Hematopoietic multipotent progenitor cell treated with erythropoietin and hydrocortisone succinate and interleukin-3 and kit ligand, for 17 days (in vitro differentiated cells): ENCODE data around the gene SH3BP1.
A peak's percentile ranks its signal among the peaks of the same experiment; 100 is the strongest.
"Not testable (repeated sequence)": the region's sequence is repeated elsewhere in the genome, so short reads cannot be mapped to it uniquely, and the experiment has no call there.

Experiments used
- DNase-seq: peaks from one replicate; pipeline ENCODE4 v3.0.0-alpha.2; 2015; ENCODE audit warnings: low spot score

Gene SH3BP1

GRCh38 chr22:37639070-37639760 is at the start of gene SH3BP1:
Gene SH3BP1 (plus strand): TSS chr22:37639669. CDS start chr22:37639788, 119 bp downstream.
- DNase-seq = no peak

GRCh38 chr22:37591081-37591480 is 48.4 kb upstream of the SH3BP1 start:
- not testable (repeated sequence) for DNase-seq

- DNase-seq = no peak
These were observed 47.6 kb upstream of the SH3BP1 start for GRCh38 chr22:37591823-37592404.

GRCh38 chr22:37594237-37594636 is 45.2 kb upstream of the SH3BP1 start:
- DNase-seq = no peak

DNA sequence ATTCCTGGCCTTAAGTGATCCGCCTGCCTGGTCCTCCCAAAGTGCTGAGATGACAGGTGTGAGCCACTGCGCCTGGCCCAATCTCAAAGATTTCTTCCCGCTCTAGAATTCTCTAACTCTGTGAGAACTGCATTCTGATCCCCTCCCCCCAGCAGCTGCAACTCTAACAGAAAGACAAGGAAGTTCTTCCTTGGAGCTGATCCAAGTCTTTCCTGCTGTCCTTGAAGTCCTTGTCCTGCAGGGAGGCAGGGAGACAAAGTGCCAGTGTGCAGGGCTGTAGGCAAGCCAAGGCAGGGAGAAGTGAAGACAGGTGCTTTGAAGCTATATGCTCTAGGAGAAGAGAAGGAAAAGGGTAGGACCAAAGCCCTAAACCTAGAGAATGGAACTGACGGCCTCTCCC is 40.3 kb upstream of the SH3BP1 start:
- DNase-seq = no peak

DNA sequence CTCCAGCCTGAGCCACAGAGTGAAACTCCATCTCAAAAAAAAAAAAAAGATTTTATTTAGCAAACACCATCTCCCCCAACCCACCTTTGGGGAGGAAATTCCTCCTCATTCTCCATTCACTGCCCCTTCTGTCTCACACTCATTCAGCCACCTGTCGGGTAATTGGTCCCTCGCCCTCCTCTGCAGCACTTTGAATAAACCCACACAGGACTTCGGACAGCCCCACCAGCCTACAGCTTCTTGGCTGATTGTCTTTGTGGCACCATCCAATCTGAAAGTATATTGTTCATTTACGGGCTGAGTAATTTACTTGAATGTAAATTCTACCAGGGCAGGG is 38.3 kb upstream of the SH3BP1 start:
- no peak for DNase-seq

DNA sequence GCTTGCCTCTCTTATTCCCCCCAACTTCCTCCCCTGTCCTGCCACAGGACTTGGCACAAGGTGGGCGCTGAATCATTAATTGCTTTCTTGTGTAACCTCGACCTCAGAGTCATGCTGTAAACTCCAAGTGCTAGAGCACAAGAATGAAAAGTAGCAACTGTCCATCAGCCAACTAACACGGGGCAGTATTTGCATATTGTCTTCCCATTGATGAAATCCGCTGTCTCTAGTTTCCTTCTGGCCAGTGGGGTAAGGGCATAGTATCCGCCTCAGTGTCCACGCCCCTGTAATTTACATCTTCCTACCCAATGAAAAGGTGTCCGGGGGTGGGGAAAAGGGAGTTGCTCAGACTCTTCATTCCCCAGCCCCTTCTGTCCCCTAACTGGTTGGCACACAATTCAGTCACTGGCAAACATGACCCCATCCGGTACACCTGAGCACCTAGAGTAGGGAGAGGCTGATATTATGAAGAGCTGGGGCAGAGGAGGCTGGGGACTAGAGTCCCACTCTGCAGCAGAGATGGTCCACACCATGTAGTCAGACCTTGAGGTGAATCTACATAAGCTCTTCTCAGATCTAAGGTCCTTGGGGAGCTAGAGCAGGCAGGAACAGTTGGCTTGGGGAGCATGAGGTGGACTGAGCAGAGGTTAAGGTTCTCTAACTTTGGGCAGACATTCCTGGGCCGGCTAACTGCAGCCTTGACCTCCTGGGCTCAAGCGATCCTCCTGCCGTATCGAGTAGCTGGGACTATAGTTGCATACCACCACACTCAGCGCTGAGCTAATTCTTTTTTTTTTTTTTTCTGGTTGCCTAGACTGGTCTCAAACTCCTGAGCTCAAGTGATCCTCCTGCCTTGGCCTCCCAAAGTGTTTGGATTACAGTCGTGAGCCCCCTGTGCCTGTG is 37.7 kb upstream of the SH3BP1 start:
- DNase-seq = no peak

DNA sequence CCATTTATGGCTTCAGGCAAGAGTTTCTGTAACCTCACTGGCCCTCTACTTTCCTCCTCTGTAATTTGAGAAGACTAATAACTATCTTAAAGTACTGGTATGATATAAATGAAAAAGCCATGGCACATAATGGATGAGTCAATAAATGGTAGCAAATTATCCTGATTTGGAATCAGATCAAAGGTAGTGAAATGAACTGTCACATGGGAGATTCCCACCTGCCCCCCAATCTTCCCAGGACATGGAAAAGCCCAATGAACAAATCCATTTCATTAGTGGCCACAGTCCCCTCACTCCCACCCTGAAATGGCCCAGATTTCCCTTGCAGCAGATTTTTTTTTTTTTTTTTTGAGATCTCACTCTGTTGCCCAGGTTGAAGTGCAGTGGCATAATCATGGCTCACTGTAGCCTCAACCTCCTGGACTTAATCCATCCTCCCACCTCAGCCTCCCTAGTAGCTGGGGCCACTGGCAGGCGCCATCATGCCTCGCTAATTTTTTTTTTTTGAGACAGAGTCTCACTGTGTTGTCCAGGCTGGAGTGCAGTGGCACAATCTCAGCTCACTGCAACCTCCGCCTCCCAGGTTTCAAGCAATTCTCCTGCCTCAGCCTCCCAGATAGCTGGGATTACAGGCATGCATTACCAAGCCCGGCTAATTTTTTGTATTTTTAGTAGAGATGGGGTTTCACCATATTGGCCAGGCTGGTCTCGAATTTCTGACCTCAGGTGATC is 36.8 kb upstream of the SH3BP1 start:
- not testable (repeated sequence) for DNase-seq

- no peak for DNase-seq
These were observed 35.4 kb upstream of the SH3BP1 start for GRCh38 chr22:37604074-37604473.

DNA sequence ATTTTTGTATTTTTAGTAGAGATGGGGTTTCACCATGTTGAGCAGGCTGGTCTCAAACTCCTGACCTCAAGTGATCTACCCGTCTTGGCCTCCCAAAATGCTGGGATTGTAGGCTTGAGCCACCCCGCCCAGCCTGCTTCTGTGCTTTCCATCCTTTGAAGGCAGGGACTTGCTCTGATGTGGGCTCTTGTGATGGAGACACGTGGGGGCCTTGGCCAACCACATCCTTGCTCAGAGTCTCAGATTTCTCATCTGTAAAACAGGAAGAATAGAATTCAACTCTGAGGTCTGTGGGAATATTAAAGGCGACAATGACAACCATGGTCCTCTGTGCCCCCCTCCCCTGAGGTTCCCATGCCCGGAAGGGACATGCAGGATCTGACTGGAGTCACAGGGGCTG is 34.6 kb upstream of the SH3BP1 start:
- DNase-seq = no peak

- DNase-seq = peak; percentile 89
These were observed 32.2 kb upstream of the SH3BP1 start for GRCh38 chr22:37607010-37607934.

DNA sequence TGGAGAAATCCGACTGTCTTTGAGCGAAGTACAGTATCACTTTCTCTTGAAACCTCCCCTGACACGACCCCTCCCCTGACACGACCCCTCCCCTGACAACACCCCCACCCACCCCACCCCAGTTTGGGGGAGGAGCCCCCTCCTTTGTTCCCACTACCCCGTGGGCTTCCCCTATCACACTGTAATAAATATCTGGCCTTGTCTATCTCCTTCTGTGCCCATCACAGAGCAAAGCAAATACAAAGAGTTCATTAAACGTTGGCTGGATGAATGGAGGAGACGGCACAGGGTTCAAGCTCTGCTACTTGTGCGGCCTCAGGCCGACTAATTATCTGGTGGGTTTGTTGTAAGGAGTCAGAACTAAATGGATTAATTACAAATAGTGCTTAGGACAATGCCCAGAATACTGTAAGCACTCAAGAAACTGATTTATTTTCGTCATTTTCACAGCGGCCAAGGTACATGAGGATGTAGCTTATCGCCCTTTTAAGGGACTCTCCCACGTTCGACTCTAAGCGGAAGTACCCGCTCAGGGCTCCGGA is 31.5 kb upstream of the SH3BP1 start:
- DNase-seq = no peak

DNA sequence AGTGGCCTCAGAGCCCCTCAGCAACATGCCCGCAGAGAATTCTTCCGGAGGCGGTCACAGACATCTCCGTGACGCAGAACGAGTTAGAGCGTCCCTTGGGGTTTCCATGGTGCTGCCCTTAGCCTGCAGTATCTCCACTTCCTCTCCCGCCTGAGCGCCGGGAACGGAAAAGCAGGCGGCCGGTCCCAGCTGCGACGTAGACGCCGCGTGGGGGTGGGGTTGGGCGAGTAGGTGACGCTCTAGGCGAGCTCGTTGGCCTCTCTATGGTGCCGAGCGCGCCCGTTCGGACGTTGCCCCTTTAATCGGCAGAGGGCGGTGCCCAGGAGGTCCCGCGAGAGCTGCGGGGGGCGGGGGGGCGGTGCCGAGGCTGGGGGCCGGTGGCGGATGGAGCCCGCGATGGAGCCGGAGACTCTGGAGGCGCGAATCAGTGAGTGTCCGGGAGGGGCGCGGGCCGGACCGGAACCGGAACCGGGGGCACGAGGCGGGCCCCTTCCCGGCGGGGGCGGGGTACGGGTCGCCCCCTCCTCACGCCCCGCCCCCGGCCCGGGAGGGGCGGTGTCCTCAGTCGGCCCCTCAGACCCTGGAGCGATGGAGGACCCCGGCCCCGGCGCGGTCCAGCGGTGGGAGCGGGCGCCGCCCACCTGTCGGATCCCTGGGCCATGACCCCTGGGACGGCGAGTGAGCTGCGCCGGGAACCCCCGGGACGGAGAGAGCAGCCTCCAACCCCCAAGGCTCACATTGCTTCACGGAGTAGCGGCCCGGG is 30.8 kb upstream of the SH3BP1 start, which contains the start of gene GGA1:
GGA1 (plus strand) TSS at position 358 of the 763 bp plus-strand sequence; CDS start at position 385, 27 bp downstream.
- DNase-seq = peak; percentile 92

- DNase-seq = no peak
These were observed 30.0 kb upstream of the SH3BP1 start for GRCh38 chr22:37609240-37610152.

- not testable (repeated sequence) for DNase-seq
These were observed 29.4 kb upstream of the SH3BP1 start for GRCh38 chr22:37610153-37610475.

GRCh38 chr22:37610480-37611129 is 28.9 kb upstream of the SH3BP1 start:
- no peak for DNase-seq

- no peak for DNase-seq
These were observed 28.3 kb upstream of the SH3BP1 start for GRCh38 chr22:37611207-37611606.
